HL-60/S4 (cell line): ENCODE measurements around the gene RLBP1.

ENCODE experiments used
- in situ Hi-C: fragments of 300-500 bp; cut with MboI; formaldehyde crosslinking; loops from 2 replicates; pipeline ENCODE4 v1.14.3; 2022; ENCODE audit warnings: low sequenced_read_pairs

RLBP1 gene

GRCh38 chr15:89179966-89180875 is 41.2 kb downstream of the RLBP1 start:
- in situ Hi-C loops = loop anchor here (5.0 to 25.0 kb wide), 2 partner anchors 123 to 268 kb away; partner anchors contain the start of gene MFGE8

DNA sequence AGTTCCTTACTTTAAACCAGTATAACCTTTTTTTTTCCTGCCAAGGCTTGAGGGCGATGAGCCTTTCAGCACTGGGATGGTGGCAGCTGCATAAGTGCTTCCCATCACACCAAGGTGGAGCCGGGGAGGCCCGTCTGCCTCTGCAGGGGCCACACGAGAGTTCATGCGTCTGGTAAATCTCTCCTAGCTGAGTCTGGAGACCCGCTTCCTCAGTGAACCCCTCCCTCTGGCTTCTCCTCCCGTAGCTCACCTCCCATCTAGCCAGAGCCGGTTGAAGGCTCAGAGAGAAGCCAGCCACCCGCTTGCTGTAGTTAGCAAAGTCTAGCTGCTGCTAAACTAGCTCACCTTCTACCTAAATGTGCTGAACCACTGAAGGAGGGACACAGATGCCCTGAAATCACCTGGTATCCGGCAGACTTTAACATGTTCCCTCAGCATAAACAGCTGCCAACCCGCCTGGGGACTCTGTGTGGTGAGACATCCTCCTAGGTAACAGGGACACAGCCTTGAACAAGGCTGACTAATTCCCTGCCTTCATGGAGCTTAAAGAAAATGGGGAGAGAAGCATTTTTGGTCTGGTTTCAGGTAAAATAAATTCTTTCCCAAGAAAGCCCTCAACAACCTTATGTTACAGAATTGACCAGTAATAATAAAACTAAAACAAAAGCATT is 42.9 kb downstream of the RLBP1 start:
- in situ Hi-C loops = loop anchor here (5.0 to 25.0 kb wide), 2 partner anchors 121 to 266 kb away; partner anchors contain the start of gene MFGE8

DNA sequence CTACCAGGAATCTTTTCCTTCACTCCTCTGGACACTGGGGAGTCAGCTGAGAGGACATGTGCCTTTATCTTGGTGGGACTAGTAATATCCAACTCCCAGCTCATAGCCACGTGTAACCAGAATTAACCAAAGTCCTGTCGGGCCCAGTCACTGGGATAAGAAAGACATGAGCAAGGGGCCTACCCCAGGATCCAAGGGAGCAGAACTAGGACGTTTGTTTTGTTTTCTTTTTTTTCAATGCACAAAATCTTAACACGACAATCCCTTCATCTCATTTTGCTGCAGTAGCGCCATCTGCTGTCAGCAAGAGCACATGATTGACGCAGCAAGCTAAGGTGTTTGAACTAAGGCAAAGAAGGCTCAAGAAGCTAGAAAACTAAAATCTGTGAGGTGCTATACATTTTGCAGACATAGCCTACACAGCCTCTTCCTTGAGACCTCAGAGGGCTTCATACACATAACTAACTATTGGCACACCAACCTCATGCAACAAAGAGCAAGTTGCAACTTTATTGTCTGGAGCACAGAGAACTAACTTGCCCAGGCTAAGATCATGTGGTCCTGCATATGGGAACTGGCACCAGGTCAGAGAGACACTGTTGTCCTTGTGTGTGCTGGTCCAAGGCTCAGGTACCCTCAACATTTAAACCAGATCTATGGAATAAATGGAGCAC is 43.6 kb downstream of the RLBP1 start:
- in situ Hi-C loops = loop anchor here (5.0 to 25.0 kb wide), 2 partner anchors 120 to 265 kb away; partner anchors contain the start of gene MFGE8

- in situ Hi-C loops = loop anchor here (5.0 to 25.0 kb wide), 2 partner anchors 120 to 265 kb away; partner anchors contain the start of gene MFGE8
Observed at GRCh38 chr15:89177116-89177515, 44.3 kb downstream of the RLBP1 start.

DNA sequence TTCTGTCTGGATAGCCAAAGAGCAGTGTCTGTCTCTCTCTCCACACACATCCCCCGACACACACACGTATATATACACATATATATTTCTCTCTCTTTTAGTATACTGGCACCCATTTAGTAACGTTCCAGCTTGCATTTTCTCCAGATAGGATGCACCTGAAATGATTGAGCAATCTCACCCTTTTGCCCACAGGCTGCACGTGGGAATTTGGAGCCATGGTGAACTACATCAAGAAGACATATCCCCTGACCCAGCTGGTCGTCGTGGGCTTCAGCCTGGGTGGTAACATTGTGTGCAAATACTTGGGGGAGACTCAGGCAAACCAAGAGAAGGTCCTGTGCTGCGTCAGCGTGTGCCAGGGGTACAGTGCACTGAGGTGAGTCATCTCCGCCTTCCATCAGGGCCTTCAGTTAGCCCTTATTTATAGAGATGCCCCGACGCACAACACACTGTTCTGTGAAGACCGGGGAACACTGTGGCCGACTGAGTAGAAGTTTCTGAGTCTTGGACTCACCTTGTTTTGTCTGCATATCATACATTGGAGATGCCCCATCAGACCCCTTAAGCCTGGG is 45.7 kb downstream of the RLBP1 start:
- in situ Hi-C loops = loop anchor here (5.0 to 25.0 kb wide), 2 partner anchors 118 to 263 kb away; partner anchors contain the start of gene MFGE8

GRCh38 chr15:89174476-89174875 is 46.9 kb downstream of the RLBP1 start:
- in situ Hi-C loops = no loop called here

- in situ Hi-C loops = no loop called here
Observed at GRCh38 chr15:89172921-89173320, 48.5 kb downstream of the RLBP1 start.

DNA sequence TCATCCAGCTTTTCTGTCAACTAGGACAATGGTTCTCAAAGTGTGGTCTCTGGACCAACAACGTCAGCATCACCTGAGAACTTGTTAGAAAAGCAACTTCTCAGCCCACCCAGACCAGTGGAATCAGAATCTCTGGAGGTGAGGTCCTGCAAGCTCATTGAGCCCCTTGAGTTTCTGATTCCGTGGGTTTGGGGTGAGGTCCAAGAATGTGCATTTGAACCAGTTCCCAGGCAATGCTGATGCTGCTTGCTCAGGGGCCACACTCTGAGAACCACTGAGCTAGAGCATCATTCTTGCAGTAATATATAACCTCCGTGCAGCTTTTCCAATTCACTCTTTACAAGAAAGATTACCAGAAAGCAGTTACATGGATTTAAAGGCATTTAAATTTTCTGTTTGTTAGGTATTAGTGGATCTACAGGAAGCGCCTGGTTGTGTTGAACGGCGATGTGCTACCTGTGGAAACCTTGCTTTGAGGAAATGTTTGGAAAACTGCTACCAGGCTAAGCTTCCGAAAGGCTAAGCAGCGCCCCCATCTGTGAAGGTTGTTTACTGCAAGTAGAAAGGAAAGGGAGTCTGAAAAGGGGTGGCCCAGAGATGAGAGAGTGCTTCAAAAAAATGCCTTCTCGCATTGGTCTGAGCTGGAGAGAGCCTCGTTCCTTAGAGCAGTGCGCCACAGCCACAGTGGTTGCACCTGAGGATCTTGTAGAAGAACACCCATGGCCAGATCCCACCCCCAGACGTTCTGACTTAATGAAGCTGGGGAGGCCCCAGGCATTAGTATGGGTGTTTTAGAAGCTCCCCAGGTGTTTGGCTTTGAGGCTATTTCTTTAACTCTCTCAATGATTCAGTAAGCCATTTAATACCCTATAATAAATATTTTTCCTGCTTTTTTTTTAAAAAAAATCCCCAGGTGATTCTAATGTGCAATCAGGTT is 50.0 kb downstream of the RLBP1 start:
- in situ Hi-C loops = no loop called here

DNA sequence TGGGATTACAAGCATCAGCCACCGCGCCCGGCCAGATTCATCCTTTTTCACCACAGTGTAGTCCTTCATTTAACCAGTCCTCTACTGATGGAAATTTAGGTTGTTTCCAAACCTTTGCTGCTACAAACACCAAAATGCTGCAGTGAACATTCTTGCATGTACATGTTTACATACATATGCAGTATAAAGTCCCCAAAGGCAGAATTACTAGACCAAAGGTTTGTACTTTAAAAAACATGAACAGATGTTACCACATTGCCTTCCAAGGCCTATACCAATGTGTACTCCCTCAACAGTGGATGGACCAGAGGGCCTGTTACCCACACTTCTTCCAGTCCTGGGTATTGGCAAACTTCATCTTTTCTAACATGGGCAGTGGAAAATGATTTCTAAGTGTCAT is 51.0 kb downstream of the RLBP1 start:
- in situ Hi-C loops = no loop called here

- in situ Hi-C loops = no loop called here
Observed at GRCh38 chr15:89168316-89168833, 53.0 kb downstream of the RLBP1 start.

GRCh38 chr15:89167267-89168176 is 53.9 kb downstream of the RLBP1 start:
- in situ Hi-C loops = no loop called here

DNA sequence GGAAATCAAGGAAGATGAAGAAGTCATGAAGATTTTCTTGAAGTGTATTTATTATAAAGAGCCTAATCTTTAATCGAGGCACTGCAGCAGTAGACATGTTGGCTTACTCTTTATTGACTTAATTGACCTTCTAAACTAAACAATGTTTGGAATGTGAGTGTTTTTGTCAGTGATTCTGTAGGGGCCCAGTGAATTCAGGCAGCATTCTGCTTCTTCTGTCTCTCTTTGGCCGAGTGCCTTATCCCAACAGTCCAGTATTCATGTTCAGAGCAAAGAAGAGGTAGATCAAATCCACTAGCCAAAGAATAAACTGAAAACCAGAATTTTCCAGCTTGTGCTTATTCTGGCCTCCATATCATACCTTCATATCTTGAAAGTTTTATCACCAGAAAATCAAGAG is 55.7 kb downstream of the RLBP1 start:
- in situ Hi-C loops = no loop called here

GRCh38 chr15:89164712-89165211 is 56.6 kb downstream of the RLBP1 start:
- in situ Hi-C loops = no loop called here

DNA sequence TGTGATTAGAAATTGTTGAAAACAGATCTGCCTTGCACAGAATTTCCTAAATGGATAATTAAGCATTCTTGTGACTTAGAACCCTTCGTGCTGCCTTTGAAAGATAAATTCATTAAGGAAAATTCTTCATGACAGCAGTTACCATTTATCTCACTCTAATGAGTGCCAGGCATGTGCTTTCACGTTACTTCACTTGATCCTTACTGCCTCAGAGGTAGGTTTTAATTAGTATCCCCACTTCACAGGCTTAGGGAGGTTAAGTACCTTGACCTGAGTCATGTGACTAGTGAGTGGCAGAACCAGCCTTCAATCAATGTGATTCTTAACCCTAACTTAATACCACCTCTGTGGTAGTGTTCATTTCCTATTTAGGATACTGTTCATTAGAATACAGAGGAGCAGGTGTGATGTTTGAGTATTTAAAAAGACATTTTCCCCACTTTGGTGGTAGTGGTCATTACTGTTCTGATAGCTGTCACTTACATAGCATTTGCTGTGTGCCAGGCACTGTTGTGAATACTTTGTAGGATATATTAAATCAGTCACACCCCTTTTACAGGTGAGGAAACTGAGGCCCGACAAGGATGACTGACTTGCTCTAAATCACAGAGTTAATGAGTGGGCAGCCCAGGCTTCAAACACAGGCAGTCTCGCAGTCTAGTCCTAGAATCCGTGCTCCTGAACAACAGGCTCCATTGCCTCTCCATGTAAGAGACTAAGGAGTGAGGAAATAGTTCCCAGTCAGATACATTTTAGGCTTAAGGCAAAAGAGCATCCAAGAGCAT is 57.9 kb downstream of the RLBP1 start:
- in situ Hi-C loops = no loop called here

GRCh38 chr15:89161666-89162065 is 59.7 kb downstream of the RLBP1 start:
- in situ Hi-C loops = no loop called here
